Ishikawa (cell line): ENCODE data around the gene OTOR.

Experiments used
- EP300 ChIP-seq: IDR thresholded peaks from 2 replicates; pipeline ENCODE4 v1.6.1; 2012; ENCODE audit warnings: borderline replicate concordance
- RAD21 ChIP-seq: IDR thresholded peaks from 2 replicates; pipeline ENCODE4 v1.6.1; 2012; ENCODE audit warnings: low read depth

- no peak for TF ChIP-seq RAD21
- no peak for TF ChIP-seq EP300
These were observed 12.5 kb downstream of the OTOR start for GRCh38 chr20:16760431-16761304.
